ENCODE measurements around the gene LOXL1. TPM values are rescaled to one million over a fixed set of nuclear protein-coding genes. Genes with fewer than 3 reads are reported as not detected.

The LOXL1 gene
- total RNA-seq, 2 experiments from 2014 or later: 1.8 to 8.6 TPM

- H3K9me3 Mint-ChIP-seq (ENCODE audit: low read depth): no peaks in the 10 kb centered on the region
- peaks cover 37% of the 10 kb centered on the region for H3K36me3 Mint-ChIP-seq
- peak; percentile 99 for DNase-seq
- CTCF ChIA-PET: interaction anchor here (0.8 to 12.7 kb wide), 10 partner anchors 10 to 1210 kb away, joined by 3 to 147 read pairs (median 4); no protein-coding TSS in a partner anchor
- H3K27ac Mint-ChIP-seq: peak within 1 kb of the TSS; percentile 86
- no peaks in the 10 kb centered on the region for H3K27me3 Mint-ChIP-seq
- peak; percentile 86 for ATAC-seq
- H3K4me3 Mint-ChIP-seq: peak within 1 kb of the TSS; percentile 83
- peaks cover 58% of the 10 kb centered on the region for H3K4me1 Mint-ChIP-seq
Measured at GRCh38 chr15:73994413-73994883, 68.2 kb downstream of the LOXL1 start, which contains the start of gene PML. Gene PML (plus strand): TSS chr15:73994716. CDS start chr15:73994813, 97 bp downstream.

GRCh38 chr15:73994912-73995622 lies 68.8 kb downstream of the LOXL1 start:
- CTCF ChIA-PET: interaction anchor here (0.8 to 12.7 kb wide), 7 partner anchors 10 to 54 kb away, joined by 3 to 147 read pairs (median 4); no protein-coding TSS in a partner anchor
- DNase-seq (peak; percentile 56), ATAC-seq (no peak)
- Mint-ChIP-seq H3K4me1 (peaks cover 57% of the 10 kb centered on the region), H3K9me3 (ENCODE audit: low read depth) (no peaks in the 10 kb centered on the region), H3K27me3 (no peaks in the 10 kb centered on the region), H3K27ac (peak overlapping the region; percentile 86), H3K36me3 (peaks cover 37% of the 10 kb centered on the region), H3K4me3 (peak overlapping the region; percentile 83)

GRCh38 chr15:73996267-73996666 lies 70.0 kb downstream of the LOXL1 start:
- Mint-ChIP-seq H3K36me3 (peaks cover 45% of the 10 kb centered on the region), H3K4me1 (peaks cover 61% of the 10 kb centered on the region), H3K27me3 (no peaks in the 10 kb centered on the region), H3K9me3 (ENCODE audit: low read depth) (no peaks in the 10 kb centered on the region), H3K27ac (peak overlapping the region; percentile 86), H3K4me3 (peak overlapping the region; percentile 83)
- ATAC-seq (no peak), DNase-seq (no peak)
- CTCF ChIA-PET: interaction anchor here (0.7 to 12.7 kb wide), 4 partner anchors 25 to 68 kb away, joined by 3 to 147 read pairs (median 4); no protein-coding TSS in a partner anchor

- H3K27me3 Mint-ChIP-seq: no peaks in the 10 kb centered on the region
- peak overlapping the region; percentile 83 for H3K4me3 Mint-ChIP-seq
- ATAC-seq (peak; percentile 18), DNase-seq (peak; percentile 79)
- peak overlapping the region; percentile 86 for H3K27ac Mint-ChIP-seq
- no peaks in the 10 kb centered on the region for H3K9me3 Mint-ChIP-seq (ENCODE audit: low read depth)
- H3K36me3 Mint-ChIP-seq: peaks cover 50% of the 10 kb centered on the region
- CTCF ChIA-PET: interaction anchor here (1.2 to 12.7 kb wide), 3 partner anchors 26 to 56 kb away, joined by 3 to 147 read pairs (median 4); no protein-coding TSS in a partner anchor
- peaks cover 62% of the 10 kb centered on the region for H3K4me1 Mint-ChIP-seq
Measured at GRCh38 chr15:73996939-73997338, 70.7 kb downstream of the LOXL1 start.

- H3K4me1 Mint-ChIP-seq: peaks cover 57% of the 10 kb centered on the region
- CTCF ChIA-PET: no interaction called here
Measured at GRCh38 chr15:73997986-73998385, 71.7 kb downstream of the LOXL1 start.

More at GRCh38 chr15:73997986-73998385, 71.7 kb downstream of the LOXL1 start:
- DNase-seq (peak; percentile 40), ATAC-seq (no peak)
- Mint-ChIP-seq H3K9me3 (ENCODE audit: low read depth) (no peaks in the 10 kb centered on the region), H3K36me3 (peaks cover 56% of the 10 kb centered on the region), H3K27me3 (no peaks in the 10 kb centered on the region), H3K4me3 (peak overlapping the region; percentile 83), H3K27ac (peak overlapping the region; percentile 86)

Other genes starting within 250 kb of the LOXL1 start
- gene CD276, start 242.1 kb upstream of the LOXL1 start, total RNA-seq: 1 to 10 TPM in 1 of 2 experiments, not detected in 1; 3.7 TPM
- not detected for gene INSYN1, start 173.1 kb upstream of the LOXL1 start, total RNA-seq
- gene TBC1D21, start 52.9 kb upstream of the LOXL1 start, total RNA-seq: not detected
- gene STOML1, start 65.8 kb downstream of the LOXL1 start, total RNA-seq: 1 to 10 TPM; 7.9 to 8.6 TPM
- gene PML, start 68.3 kb downstream of the LOXL1 start, total RNA-seq: 100 to 1,000 TPM; 104 to 152 TPM
- not detected for gene GOLGA6A, start 156.1 kb downstream of the LOXL1 start, total RNA-seq
- gene ISLR2, start 204.1 kb downstream of the LOXL1 start, total RNA-seq: under 1 TPM; 0.14 to 0.20 TPM
- gene ISLR, start 247.2 kb downstream of the LOXL1 start, total RNA-seq: not detected

Measured in activated CD8-positive, alpha-beta memory T cell treated with anti-CD3 and anti-CD28 coated beads, Interleukin-2, amount 10 ng/mL, durations not matched to agents 7 days and 5 days (primary cell).